ENCODE data around the gene ZEB1.
"Not testable (repeated sequence)": the region's sequence is repeated elsewhere in the genome, so short reads cannot be mapped to it uniquely, and the experiment has no call there.

GRCh38 chr10:31568252-31568861 is 249.3 kb downstream of the ZEB1 start:
- TF ChIP-seq, protein P1, sequence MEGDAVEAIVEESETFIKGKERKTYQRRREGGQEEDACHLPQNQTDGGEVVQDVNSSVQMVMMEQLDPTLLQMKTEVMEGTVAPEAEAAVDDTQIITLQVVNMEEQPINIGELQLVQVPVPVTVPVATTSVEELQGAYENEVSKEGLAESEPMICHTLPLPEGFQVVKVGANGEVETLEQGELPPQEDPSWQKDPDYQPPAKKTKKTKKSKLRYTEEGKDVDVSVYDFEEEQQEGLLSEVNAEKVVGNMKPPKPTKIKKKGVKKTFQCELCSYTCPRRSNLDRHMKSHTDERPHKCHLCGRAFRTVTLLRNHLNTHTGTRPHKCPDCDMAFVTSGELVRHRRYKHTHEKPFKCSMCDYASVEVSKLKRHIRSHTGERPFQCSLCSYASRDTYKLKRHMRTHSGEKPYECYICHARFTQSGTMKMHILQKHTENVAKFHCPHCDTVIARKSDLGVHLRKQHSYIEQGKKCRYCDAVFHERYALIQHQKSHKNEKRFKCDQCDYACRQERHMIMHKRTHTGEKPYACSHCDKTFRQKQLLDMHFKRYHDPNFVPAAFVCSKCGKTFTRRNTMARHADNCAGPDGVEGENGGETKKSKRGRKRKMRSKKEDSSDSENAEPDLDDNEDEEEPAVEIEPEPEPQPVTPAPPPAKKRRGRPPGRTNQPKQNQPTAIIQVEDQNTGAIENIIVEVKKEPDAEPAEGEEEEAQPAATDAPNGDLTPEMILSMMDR (IDR thresholded peaks at IDR 0.05), result not testable (repeated sequence)
- TF ChIP-seq POLR2A (IDR thresholded peaks at IDR 0.05), result not testable (repeated sequence)

Data from breast epithelium (tissue), 3 donors.